ENCODE measurements around the gene TUBB1. TPM values are rescaled to one million over a fixed set of nuclear protein-coding genes. Genes with fewer than 3 reads are reported as not detected.

Gene TUBB1
- total RNA-seq, 1 donor from 2014 or later, result not detected

- Mint-ChIP-seq H3K27ac (ENCODE audit: unreplicated experiment) (no peak overlapping the region), H3K9me3 (ENCODE audit: low read depth) (no peaks in the 10 kb centered on the region), H3K27me3 (ENCODE audit: low read depth) (no peaks in the 10 kb centered on the region), H3K4me1 (ENCODE audit: low read depth) (peaks cover 7% of the 10 kb centered on the region), H3K36me3 (ENCODE audit: low read depth) (no peaks in the 10 kb centered on the region), H3K4me3 (ENCODE audit: unreplicated experiment) (no peak overlapping the region)
- no peak for DNase-seq (ENCODE audit: low spot score)
- TF ChIP-seq, protein P1, sequence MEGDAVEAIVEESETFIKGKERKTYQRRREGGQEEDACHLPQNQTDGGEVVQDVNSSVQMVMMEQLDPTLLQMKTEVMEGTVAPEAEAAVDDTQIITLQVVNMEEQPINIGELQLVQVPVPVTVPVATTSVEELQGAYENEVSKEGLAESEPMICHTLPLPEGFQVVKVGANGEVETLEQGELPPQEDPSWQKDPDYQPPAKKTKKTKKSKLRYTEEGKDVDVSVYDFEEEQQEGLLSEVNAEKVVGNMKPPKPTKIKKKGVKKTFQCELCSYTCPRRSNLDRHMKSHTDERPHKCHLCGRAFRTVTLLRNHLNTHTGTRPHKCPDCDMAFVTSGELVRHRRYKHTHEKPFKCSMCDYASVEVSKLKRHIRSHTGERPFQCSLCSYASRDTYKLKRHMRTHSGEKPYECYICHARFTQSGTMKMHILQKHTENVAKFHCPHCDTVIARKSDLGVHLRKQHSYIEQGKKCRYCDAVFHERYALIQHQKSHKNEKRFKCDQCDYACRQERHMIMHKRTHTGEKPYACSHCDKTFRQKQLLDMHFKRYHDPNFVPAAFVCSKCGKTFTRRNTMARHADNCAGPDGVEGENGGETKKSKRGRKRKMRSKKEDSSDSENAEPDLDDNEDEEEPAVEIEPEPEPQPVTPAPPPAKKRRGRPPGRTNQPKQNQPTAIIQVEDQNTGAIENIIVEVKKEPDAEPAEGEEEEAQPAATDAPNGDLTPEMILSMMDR (IDR thresholded peaks at IDR 0.05), result no peak
Measured at GRCh38 chr20:59062081-59062480, 42.9 kb downstream of the TUBB1 start.

DNA sequence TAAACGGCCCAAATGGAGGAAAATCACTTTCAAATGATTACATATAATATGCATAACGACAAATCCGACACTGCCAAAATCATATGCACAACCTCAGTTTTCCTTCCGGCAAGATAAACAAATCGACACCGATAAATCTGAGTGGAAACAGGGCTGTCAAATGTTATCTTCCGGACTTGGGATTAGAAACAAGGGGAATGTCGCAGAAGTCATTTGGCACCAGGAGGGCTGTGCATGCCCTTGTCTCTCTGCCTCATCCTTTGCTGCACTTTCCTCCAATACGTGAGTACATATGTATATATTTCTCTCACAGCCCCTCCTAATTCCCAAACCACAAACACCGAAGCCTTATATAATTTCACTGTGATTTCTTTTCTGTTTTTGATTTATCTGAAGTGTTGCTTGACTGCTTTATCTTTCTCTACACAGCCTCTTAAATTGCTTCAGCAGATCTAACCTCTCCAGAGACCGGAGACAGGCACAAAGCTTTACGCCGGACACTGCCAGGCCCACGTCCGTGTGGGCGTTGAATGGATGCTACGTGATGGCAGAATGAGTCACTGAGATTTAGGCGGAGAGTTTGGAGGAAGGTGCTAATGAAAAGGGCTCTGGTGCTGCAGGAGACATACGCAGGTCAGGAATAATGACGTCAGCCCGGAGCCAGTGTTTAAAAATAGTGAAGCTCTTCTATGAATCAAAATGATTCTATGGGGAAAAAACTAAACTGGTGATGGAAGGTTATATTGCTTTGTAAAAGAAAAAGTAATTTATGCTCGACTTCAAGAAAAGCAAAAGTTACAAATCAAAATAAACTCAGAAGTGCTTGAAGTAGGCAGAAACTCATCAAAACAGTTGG, 44.4 kb downstream of the TUBB1 start:
- no peak for DNase-seq (ENCODE audit: low spot score)
- Mint-ChIP-seq H3K27me3 (ENCODE audit: low read depth) (no peaks in the 10 kb centered on the region), H3K4me3 (ENCODE audit: unreplicated experiment) (peak overlapping the region; percentile 58), H3K36me3 (ENCODE audit: low read depth) (no peaks in the 10 kb centered on the region), H3K4me1 (ENCODE audit: low read depth) (peaks cover 7% of the 10 kb centered on the region), H3K9me3 (ENCODE audit: low read depth) (no peaks in the 10 kb centered on the region), H3K27ac (ENCODE audit: unreplicated experiment) (no peak overlapping the region)
- TF ChIP-seq, protein P1 (IDR thresholded peaks at IDR 0.05), result no peak

DNA sequence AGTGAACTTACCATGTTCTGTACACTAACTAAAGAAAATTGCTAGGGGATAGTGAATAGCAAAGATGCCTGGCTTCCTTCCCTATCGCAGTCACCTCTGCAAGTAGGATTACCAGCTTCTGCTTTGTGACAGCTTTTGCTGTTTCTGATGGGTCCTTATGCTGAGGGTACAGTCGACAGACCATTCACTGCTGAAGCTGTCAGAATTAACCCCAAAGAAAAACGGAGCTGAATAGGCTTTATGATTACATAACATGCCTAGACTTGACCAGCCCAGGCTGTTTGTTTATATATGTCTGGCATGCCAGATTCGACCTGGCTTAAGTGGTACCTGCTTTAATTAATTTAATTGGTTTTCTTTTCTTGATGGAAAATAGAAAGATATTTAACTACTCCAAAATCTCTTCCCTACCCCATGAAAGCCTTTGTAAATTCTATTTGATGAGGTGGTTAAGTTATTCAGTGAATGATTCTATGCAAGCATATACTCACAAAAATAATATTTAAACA, 45.0 kb downstream of the TUBB1 start:
- Mint-ChIP-seq H3K4me3 (ENCODE audit: unreplicated experiment) (no peak overlapping the region), H3K36me3 (ENCODE audit: low read depth) (no peaks in the 10 kb centered on the region), H3K27ac (ENCODE audit: unreplicated experiment) (no peak overlapping the region), H3K4me1 (ENCODE audit: low read depth) (peaks cover 7% of the 10 kb centered on the region), H3K27me3 (ENCODE audit: low read depth) (peaks cover 2% of the 10 kb centered on the region), H3K9me3 (ENCODE audit: low read depth) (no peaks in the 10 kb centered on the region)
- no peak for DNase-seq (ENCODE audit: low spot score)
- TF ChIP-seq, protein P1 (IDR thresholded peaks at IDR 0.05), result no peak

DNA sequence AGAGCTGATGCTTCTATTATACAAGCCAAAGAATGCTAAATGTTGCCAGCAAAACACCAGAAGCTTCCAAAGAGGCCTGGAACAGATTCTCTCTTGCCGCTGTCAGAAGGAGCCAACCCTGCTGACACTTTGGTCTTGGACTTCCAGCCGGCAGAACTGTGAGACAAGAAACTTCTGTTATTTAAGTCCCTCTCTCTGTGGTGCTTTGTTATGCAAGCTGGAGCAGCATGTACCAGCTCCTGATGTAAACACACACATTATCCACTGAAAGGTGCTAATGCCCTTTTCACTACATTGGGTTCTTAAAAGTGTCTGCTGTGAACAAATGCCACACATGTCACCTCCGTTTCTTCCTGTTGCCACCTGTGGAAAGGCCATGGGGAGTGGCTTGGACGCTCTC, 49.3 kb downstream of the TUBB1 start:
- DNase-seq (ENCODE audit: low spot score), result no peak
- H3K36me3 Mint-ChIP-seq (ENCODE audit: low read depth), result no peaks in the 10 kb centered on the region
- TF ChIP-seq, protein P1 (IDR thresholded peaks at IDR 0.05), result no peak
- H3K4me3 Mint-ChIP-seq (ENCODE audit: unreplicated experiment), result no peak overlapping the region
- H3K27me3 Mint-ChIP-seq (ENCODE audit: low read depth), result peaks cover 18% of the 10 kb centered on the region
- no peak overlapping the region for H3K27ac Mint-ChIP-seq (ENCODE audit: unreplicated experiment)
- H3K9me3 Mint-ChIP-seq (ENCODE audit: low read depth), result no peaks in the 10 kb centered on the region
- peaks cover 6% of the 10 kb centered on the region for H3K4me1 Mint-ChIP-seq (ENCODE audit: low read depth)

DNA sequence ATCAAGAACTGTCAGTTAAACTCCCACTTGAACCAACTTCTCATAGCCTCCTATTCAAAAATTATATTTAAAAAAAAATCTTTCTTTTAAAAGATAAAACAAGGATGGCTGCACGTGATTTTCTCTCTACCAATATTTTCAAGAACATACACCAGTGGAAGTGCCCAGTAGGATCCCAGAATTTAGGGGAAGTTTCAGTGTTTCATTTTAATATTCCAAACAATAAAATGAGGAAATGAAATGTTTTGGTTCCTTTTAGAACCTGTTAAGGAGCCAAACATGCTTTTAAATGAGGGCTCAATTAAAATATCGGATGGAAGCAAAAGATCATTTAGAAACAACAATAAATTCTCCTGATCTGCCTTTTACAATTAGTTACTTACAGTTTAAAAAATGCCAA, 49.8 kb downstream of the TUBB1 start:
- H3K36me3 Mint-ChIP-seq (ENCODE audit: low read depth), result no peaks in the 10 kb centered on the region
- DNase-seq (ENCODE audit: low spot score), result no peak
- H3K9me3 Mint-ChIP-seq (ENCODE audit: low read depth), result no peaks in the 10 kb centered on the region
- no peak overlapping the region for H3K27ac Mint-ChIP-seq (ENCODE audit: unreplicated experiment)
- H3K4me3 Mint-ChIP-seq (ENCODE audit: unreplicated experiment), result no peak overlapping the region
- H3K27me3 Mint-ChIP-seq (ENCODE audit: low read depth), result peaks cover 18% of the 10 kb centered on the region
- TF ChIP-seq, protein P1 (IDR thresholded peaks at IDR 0.05), result no peak
- peaks cover under 1% of the 10 kb centered on the region for H3K4me1 Mint-ChIP-seq (ENCODE audit: low read depth)

All from chondrocyte (in vitro differentiated cells).